ENCODE results near the gene CXCL12.

Gene CXCL12

DNA sequence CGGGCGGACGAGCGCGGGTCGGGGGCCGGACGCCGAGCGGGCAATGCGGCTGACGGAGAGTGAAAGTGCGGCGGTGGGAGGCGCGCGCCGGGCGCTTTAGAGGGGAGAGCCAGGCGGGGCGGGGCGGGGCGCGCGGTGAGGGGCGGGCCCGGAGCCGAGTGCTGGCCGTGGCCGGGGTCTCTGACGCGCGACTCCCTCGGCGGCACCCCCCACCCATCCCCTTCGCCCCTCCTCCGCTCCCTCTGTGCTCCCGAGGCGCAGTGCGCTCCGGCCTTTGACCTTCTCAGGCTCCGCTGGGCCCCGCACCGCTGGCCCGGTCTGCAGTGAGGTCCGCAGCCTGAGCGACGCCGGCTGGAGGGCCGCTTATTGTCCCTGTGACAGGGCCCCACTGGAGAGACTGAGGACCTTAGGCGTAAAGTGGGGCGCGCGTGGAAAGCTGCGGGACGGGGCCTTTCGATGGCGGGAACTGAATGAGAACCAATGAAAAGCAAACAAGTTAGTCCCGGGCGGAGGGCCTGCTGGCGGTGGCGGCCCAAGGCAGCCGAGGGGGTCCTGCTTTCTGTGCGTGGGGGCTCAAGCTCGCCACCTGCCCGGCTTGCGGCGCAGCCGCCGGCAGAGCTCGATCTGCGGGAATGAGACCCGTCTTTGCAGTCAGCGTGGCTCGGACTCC lies at the start of gene CXCL12:
Gene CXCL12 (minus strand): TSS at position 72 of the 670 bp plus-strand sequence. CDS start 92 bp downstream, outside the sequence.
- DNase-seq: no peak

DNA sequence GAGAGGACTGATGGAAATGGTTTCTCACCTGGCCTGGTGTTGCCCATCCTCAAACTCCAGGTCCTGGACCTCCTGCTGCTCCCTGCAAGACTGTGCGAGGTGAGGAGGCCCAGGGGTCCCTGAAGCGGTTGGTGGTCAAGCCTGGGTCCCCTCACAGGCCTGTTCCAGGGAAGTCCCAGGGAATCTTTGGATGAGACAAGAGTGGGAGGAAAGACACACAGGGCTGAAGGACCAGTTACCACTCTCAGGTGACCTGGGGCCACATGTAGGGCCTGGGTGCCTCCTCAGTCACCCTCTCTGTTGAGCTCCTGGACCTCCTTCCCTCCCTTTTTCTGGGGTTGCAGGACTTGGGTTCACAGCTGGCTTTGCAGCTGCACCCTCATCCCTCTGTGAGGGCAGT lies 42.6 kb upstream of the CXCL12 start:
- DNase-seq: no peak

- DNase-seq: no peak
Measured at GRCh38 chr10:44427037-44427436, 42.1 kb upstream of the CXCL12 start.

DNA sequence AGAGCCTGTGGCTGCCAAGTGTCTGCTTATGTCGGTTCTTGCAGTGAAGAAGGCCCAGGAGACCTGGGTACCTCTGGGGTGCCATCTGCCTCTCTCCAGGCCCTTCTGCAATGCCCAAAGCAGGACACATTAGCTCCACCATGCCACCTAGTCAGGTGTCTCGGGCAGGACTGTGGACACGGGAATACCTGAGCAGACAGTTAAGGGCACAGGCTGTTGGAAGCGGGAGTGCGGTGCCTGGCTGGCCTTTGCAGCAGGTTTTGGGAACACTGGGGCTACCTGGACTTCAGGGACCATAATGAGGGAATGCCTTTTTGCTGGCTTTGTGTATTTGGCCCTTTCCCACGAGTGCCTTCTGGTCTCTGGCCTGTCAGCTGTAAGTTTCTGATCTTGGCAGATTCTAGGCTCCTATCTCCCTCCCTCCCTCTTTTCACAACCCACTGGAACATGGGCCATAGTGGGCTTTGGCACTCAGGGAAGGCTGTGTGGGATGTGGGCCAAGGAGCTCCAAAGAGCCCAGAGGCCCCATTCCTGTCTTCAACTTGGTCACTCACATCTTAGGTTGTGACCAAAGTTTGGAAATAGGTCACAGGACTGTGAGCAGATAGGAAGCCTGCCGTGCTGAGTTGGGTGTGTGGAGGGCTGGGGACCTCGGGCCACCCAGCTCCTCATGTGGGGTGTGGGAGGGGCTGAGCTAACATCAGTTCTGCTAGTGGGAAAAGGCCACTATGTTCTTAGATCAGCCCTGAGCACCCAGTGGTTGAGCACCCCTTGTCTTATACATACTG lies 41.5 kb upstream of the CXCL12 start:
- DNase-seq: no peak

DNA sequence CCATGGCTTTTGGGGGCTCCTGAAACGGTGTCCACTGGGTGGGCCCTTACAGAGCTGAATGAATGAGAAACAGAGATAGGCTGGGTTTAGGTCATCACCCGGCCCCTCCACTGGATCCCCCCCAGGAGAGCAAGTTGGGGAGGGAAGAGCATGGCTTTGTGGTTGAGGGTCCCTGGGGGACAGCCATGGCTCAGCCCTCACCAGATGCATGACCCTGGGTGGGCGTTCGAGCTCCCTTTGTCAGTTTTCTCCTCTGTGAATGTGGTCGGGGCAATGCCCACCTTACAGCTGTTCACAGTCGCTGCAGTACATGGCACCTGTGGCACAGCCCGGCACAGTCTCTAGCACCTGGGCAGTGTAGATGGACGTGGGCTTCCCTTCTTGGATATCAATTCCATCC lies 40.6 kb upstream of the CXCL12 start:
- no peak for DNase-seq

- DNase-seq: no peak
Measured at GRCh38 chr10:44424957-44425356, 40.1 kb upstream of the CXCL12 start.

- no peak for DNase-seq
Measured at GRCh38 chr10:44424298-44424697, 39.4 kb upstream of the CXCL12 start.

- no peak for DNase-seq
Measured at GRCh38 chr10:44422570-44423101, 37.7 kb upstream of the CXCL12 start.

DNA sequence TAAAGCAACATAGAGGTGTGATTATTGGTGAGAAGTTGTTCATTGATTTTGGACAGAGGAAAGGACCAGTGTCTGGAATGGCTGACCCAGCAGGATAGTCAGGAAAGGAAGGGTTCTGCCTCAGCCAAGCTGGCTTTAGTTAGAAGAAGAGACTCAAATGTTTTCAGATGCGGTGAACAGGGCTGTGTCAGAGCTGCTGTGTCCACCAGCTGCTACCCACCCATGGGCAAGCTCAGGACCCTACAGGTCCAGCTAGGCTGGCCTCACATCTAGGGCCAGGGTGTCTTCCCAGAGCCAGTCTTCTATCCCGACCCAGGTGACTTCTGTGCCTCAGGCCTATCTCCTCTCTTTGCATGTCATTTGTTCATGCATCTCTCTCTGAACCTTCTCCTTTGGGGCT lies 37.3 kb upstream of the CXCL12 start:
- DNase-seq: no peak

DNA sequence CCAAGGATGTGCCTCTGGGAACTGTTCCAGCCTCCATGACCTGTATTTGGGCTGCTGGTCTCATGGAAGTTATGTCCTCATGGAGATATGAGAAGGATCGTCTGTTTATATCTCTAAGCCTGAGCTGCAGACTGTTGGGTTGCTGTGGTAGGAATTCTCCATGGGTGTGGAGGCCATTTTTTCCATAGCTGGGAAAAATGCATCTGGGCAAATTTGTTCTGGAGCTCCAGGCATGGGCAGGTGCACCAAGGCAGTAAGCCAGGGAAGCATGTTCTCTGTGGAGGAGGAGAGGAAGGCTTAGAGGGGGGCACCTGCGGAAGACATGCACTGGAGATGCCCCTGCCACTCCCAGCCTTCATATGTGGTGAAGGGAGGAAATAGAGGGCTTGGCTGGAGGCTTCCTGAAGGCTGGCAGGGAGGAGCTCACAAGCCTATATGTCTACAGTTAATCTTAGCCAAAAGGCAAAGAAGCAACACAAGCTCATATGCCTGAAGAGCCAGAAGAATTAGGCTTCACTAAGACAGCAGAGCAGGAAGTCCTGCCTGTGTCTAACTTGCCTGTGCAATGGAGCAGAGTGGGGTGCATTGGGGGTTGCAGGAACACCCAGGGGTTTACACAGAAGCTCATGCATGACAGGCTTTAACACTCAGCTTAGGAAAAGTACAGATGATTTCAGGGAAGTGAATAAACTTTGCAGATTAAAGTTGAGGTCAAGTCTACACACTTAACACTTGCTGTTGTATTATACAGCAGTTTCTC lies 35.1 kb upstream of the CXCL12 start:
- DNase-seq: no peak

GRCh38 chr10:44418637-44419036 lies 33.7 kb upstream of the CXCL12 start:
- no peak for DNase-seq

DNA sequence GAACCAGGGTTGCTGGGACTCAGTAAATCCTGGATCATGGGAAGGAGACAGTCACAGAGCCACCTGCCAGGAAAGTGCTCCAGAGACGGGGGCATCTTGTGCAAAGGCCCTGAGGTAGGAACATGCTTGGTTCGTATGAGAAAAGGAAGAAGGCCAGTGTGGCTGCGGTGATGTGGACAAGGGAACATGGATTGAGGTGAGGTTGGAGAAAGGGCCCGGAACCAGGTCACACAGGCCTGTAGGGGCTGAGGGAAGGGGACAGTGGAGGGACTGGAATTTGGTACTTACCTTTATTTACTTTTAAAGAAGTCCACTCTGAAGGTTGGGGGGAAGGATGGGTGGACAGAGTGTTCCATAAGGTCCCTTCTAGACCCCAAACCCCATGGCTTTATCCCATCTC lies 32.9 kb upstream of the CXCL12 start:
- no peak for DNase-seq

- no peak for DNase-seq
Measured at GRCh38 chr10:44416936-44417335, 32.0 kb upstream of the CXCL12 start.

DNA sequence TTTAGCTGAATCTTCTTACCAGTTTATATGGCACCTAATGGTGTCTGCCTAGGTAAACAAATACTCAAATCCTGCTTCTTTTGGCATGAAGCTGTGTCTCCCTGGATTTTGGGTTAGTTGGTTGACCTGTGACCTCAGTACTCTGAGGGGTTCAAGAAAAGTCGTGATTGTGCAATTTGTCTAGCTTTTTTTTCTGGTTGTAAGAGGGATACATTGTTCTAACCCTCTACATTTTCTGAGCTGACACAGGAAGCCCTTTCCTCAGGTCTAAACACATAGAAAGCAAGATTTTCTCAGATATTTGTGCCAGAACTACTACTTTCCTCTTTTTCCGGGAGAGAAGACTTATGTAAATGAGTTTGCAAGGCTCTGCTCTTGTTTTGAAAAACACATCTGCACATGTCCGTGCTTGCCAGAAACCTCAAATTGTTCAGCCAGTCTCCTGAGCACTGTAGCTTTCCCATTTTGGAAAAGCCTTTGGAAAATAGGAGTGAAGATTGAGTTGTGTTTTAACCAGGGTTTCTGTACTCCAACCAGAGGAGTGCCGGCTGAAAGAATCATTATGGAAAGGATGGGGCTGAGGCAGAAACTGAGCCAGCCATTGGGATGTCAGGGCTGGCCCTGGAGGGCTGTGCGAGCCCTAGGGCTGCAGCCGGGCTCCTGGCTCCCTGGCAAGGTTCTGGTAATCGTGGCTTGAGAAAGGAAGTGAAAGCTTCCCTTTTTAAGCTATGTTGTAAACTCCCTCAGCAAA lies 31.3 kb upstream of the CXCL12 start:
- DNase-seq: no peak

DNA sequence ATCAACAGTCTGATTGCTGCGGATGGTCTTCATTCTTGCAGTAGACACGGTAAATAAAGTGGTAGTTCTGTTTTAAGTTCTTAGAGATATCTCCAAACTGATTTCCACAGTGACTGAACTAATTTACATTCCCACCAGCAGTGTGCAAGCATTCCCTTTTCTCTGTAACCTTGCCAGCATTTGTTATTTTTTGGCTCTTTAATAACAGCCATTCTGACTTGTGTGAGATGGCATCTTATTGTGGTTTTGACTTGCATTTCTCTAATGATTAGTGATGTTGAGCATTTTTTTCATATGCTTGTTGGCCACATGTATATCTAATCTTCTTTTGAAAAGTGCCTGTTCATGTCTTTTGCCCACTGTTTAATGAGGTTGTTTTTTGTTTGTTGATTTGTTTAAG lies 30.2 kb upstream of the CXCL12 start:
- DNase-seq: no peak

DNA sequence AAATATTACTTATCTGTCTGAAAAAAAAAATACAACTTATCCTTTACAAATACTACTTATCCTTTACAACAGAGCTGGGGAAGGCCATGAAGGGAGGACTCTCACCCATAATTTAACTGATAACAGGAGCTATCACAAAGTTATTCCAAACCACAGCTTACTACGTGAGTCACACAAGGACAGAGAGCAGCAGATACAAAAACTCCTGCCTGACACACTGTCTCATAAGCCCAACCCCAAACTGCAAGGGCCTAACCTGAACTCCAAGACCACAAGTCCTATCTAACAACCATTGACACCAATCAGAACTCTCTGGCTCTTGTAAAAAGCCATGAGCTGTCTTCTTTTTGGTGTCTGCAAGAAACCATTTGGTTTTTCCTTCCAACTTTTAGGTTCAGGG lies 28.5 kb upstream of the CXCL12 start:
- no peak for DNase-seq

- no peak for DNase-seq
Measured at GRCh38 chr10:44411251-44411650, 26.4 kb upstream of the CXCL12 start.

DNA sequence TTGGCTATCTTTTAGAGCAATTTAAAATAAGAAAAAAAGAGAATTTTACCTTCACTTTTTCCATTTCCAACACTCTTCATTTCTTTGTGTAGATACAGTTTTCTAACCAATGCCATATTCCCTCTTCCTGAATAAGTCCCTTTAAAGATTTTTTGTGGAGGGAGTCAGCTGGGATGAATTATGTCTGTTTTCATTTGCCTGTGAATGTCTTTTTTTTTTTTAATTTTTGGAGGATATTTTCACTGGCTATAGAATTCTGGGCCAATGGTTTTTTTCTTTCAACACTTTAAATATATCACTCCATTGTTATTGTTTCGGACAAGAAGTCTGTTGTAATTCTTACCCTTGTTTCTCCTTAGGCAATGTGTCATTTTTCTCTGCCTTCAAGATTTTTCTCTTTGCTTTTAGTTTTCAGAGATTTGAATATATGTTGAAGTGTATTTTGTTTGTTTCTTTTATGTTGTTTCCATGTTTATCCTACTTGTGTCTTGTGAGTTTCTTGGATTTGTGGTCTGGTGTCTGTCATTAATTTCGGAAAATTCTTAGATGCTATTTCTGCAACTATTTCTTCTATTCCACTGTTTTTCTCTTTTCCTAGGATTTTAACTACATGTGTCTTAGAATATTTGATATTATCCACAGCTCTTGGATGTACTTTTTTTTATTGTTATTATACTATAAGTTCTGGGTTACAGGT lies 20.0 kb upstream of the CXCL12 start:
- no peak for DNase-seq

DNA sequence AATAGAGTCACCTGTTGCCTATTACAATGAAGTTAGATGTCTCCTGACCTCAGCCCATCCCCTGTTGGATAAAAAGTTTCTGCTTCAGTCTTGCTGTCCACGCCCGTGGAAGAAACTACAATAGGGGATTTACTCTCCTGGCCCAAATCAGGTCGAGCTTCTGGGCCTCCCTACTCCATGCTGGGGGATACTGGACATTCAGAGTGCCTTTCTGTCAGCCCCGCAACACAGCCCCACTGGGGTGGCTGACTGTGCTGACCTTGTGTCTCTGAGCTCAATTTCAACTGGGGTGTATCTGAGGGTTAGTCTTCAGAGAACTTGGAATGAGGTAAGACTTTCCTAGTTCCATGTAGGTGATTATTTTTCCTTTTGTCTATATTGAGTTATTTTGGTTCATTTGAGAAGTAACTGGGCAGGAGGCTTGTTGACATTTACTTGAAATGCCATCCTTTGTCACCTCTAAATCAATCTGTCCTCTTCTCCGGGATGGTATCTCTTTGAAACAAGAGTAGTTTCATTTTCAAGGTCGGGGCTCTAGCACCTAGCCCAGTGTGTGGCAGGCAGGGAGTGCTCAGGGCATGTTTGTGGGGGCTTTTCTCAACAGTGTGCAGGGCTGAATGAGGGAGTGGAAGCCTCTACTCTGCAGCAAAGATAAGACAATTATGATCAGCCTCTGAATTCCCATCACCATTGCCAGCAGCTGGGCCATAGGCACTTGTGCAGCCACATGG lies 17.7 kb upstream of the CXCL12 start:
- DNase-seq: no peak

- no peak for DNase-seq
Measured at GRCh38 chr10:44400541-44400940, 15.6 kb upstream of the CXCL12 start.

DNA sequence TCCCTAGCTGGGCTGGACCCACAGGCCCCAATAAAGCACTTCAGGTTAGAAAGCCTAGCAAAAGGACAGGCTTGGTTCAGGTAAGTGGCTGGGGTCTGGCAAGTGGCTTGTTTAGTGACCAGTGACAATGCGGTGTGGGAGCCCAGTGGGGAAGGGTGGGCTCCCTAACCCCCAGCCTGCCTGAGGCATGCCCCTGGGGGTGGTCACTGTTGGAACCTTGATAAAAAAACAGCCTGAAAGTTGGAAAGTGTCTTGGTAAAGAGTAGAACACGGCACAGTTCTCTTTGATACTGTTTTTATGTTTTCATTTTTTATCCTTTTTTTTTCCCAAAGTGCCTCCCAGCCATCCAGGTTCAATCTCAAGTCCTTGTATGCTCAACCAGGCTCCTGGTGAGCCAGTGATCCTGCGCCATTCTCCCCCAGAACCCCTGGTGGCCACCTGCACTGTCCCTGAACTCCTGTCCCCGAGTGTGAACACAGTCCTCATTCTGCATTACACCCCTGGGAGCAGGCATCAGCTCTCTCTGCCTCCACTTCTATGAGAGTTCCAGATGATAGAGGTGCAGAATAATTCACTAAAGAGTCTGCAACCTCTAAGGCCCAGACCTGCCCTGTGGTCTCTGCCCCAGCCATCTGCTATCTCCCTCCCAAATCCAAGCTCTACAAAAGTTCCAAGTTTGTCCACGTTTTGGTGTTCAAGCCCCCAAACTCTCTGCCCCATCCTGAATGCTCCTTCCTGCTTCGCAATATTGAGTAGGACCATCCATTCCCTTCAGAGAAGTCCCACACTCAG lies 15.0 kb upstream of the CXCL12 start:
- no peak for DNase-seq

Measured in activated naive CD4-positive, alpha-beta T cell treated with anti-CD3 and anti-CD28 coated beads, Interleukin-2, amount 50 U/mL, for 16 hours (primary cell).